HCT116 (cell line): Measurements from ENCODE around the gene ENTR1. TPM values are rescaled to one million over a fixed set of nuclear protein-coding genes. Genes with fewer than 3 reads are reported as not detected.

Experiments
- ATAC-seq: fragments of 200-7000 bp; cut with Tn5 transposase; 2 replicates; pipeline ENCODE4 v1.9.1; 2020; ENCODE audit warnings: mild to moderate bottlenecking, moderate library complexity
- BruUV-seq: library from RNA; stranded (reverse); fragments of 400-500 nt; replicated peaks from 2 replicates; lab custom pipeline; 2021; lab: Mats Ljungman, UMichigan
- CTCF ChIA-PET: fragments of 300-600 bp; sonication (Branson Sonifier 250); formaldehyde crosslinking; loops from one replicate; lab custom pipeline; 2021; ENCODE audit warnings: antibody characterized with exemption; lab: Charles Lee
- POLR2A ChIA-PET: fragments of 300-600, 350-600 bp; sonication (Branson Sonifier 250); formaldehyde crosslinking; loops from one replicate; lab custom pipeline; 2021; ENCODE audit warnings: antibody characterized with exemption; lab: Charles Lee
- RAD21 ChIA-PET, 2 experiments: fragments of 300-600 bp; sonication (Branson Sonifier 250); formaldehyde crosslinking; loops; one replicate each; lab custom pipeline; 2023; ENCODE audit warnings: low total read pairs in 2 of 2; ENCODE audit not compliant: uncharacterized antibody in 2 of 2, unreplicated experiment in 2 of 2, low non-redundant PET in 1 of 2; lab: Charles Lee
- DNase-seq: peaks from one replicate; pipeline ENCODE4 v3.0.0-alpha.2; 2010; ENCODE audit warnings: low read depth, low spot score
- H2AFZ ChIP-seq: fragments of 200-600 bp; shearing (Covaris generic), sonication (generic); 2 replicates; pipeline ENCODE4 v1.6.1; 2017; ENCODE audit warnings: low read depth, mixed run types, mixed read lengths, antibody characterized with exemption, low read length; ENCODE audit not compliant: poor library complexity, severe bottlenecking
- H3K27ac ChIP-seq: 2 replicates; pipeline ENCODE4 v1.5.1; 2012; ENCODE audit warnings: low read depth, low read length
- H3K27me3 ChIP-seq: fragments of 200-600 bp; sonication (generic); 2 replicates; pipeline ENCODE4 v1.6.1; 2016; ENCODE audit warnings: mixed run types, low read length, mixed read lengths; ENCODE audit not compliant: insufficient read depth
- H3K36me3 ChIP-seq, 2 experiments: fragments of 200-500 bp in 1 of 2; fragments of 200-600 bp in 1 of 2; sonication (Bioruptor generic) in 1 of 2; sonication (generic) in 1 of 2; 2 replicates each; pipeline versions ENCODE4 v1.5.1 to v1.6.1; 2014 to 2016; ENCODE audit warnings: low read length in 2 of 2, inconsistent platforms in 1 of 2, mixed read lengths in 1 of 2, mixed run types in 1 of 2; ENCODE audit not compliant: insufficient read depth in 2 of 2, control insufficient read depth in 1 of 2
- H3K4me1 ChIP-seq, 2 experiments: fragments of 200-600 bp in 1 of 2; sonication (generic) in 1 of 2; 2 replicates each; pipeline versions ENCODE4 v1.5.1 to v1.6.1; 2012 to 2017; ENCODE audit warnings: low read length in 2 of 2, inconsistent platforms in 1 of 2, mild to moderate bottlenecking in 1 of 2, mixed read lengths in 1 of 2, mixed run types in 1 of 2, moderate library complexity in 1 of 2; ENCODE audit not compliant: insufficient read depth in 2 of 2, control insufficient read depth in 1 of 2
- H3K4me2 ChIP-seq: fragments of 200-600 bp; sonication (generic); 2 replicates; pipeline ENCODE4 v1.6.1; 2017; ENCODE audit warnings: mixed run types, low read length, mixed read lengths
- H3K4me3 ChIP-seq, 2 experiments: fragments of 200-600 bp in 1 of 2; sonication (generic) in 1 of 2; replicated peaks in 1 of 2; 2 replicates each; pipeline ENCODE4 v1.5.1; 2011 to 2016; ENCODE audit warnings: low read length in 2 of 2, control low read depth in 1 of 2, low read depth in 1 of 2, mild to moderate bottlenecking in 1 of 2, mixed read lengths in 1 of 2, mixed run types in 1 of 2
- H3K79me2 ChIP-seq: fragments of 200-600 bp; sonication (generic); 2 replicates; pipeline ENCODE4 v1.6.1; 2017; ENCODE audit warnings: mild to moderate bottlenecking, mixed run types, low read length, moderate library complexity, mixed read lengths; ENCODE audit not compliant: insufficient read depth
- H3K9ac ChIP-seq: fragments of 200-600 bp; sonication (generic); 2 replicates; pipeline ENCODE4 v1.6.1; 2016; ENCODE audit warnings: low read length, mixed read lengths
- H3K9me2 ChIP-seq: fragments of 200-600 bp; sonication (generic), shearing (Covaris generic); 2 replicates; pipeline ENCODE4 v1.6.1; 2017; ENCODE audit warnings: mixed run types, mild to moderate bottlenecking, moderate library complexity; ENCODE audit not compliant: insufficient read depth
- H3K9me3 ChIP-seq, 2 experiments: fragments of 200-500 bp in 1 of 2; fragments of 200-600 bp in 1 of 2; sonication (Bioruptor generic) in 1 of 2; sonication (generic) in 1 of 2; 2 replicates each; pipeline ENCODE4 v1.6.1; 2014 to 2017; ENCODE audit warnings: low read length in 2 of 2, mixed read lengths in 2 of 2, inconsistent platforms in 1 of 2, low read depth in 1 of 2, mild to moderate bottlenecking in 1 of 2, mixed run types in 1 of 2, moderate library complexity in 1 of 2; ENCODE audit not compliant: control insufficient read depth in 1 of 2, insufficient read depth in 1 of 2
- H4K20me1 ChIP-seq: fragments of 200-600 bp; sonication (generic), shearing (Covaris generic); 2 replicates; pipeline ENCODE4 v1.6.1; 2017; ENCODE audit warnings: mixed run types, mild to moderate bottlenecking, moderate library complexity; ENCODE audit not compliant: insufficient read depth
- ATF3 ChIP-seq: IDR thresholded peaks from 2 replicates; pipeline ENCODE4 v1.6.1; 2012
- CBX3 ChIP-seq: IDR thresholded peaks from 2 replicates; pipeline ENCODE4 v1.6.1; 2012; ENCODE audit warnings: low read depth
- EGR1 ChIP-seq: IDR thresholded peaks from 2 replicates; pipeline ENCODE4 v1.6.1; 2012; ENCODE audit warnings: low read depth
- ELF1 ChIP-seq: IDR thresholded peaks from 2 replicates; pipeline ENCODE4 v1.6.1; 2012; ENCODE audit warnings: low read depth, borderline replicate concordance
- POLR2A ChIP-seq: IDR thresholded peaks from 2 replicates; pipeline ENCODE4 v1.7.0; 2011; ENCODE audit warnings: borderline replicate concordance; ENCODE audit not compliant: insufficient read depth, insufficient read length; ENCODE audit errors: extremely low read depth
- POLR2AphosphoS5 ChIP-seq: IDR thresholded peaks from 2 replicates; pipeline ENCODE4 v1.6.1; 2011; ENCODE audit warnings: mild to moderate bottlenecking, low read depth, low read length, moderate library complexity
- RAD21 ChIP-seq: IDR thresholded peaks from 2 replicates; pipeline ENCODE4 v1.6.1; 2012; ENCODE audit warnings: low read depth, mild to moderate bottlenecking
- SIN3A ChIP-seq: IDR thresholded peaks from 2 replicates; pipeline ENCODE4 v1.6.1; 2012; ENCODE audit warnings: low read depth
- SP1 ChIP-seq: IDR thresholded peaks from 2 replicates; pipeline ENCODE4 v1.6.1; 2012; ENCODE audit warnings: low read depth
- TCF7L2 ChIP-seq: IDR thresholded peaks from 2 replicates; pipeline ENCODE4 v1.7.0; 2011; ENCODE audit warnings: borderline replicate concordance, inconsistent platforms; ENCODE audit not compliant: insufficient read depth, insufficient read length; ENCODE audit errors: extremely low read depth
- YY1 ChIP-seq: IDR thresholded peaks from 2 replicates; pipeline ENCODE4 v1.6.1; 2011; ENCODE audit warnings: low read length, low read depth, moderate library complexity, mild to moderate bottlenecking; ENCODE audit not compliant: insufficient replicate concordance; ENCODE audit errors: extremely low read depth
- intact Hi-C: fragments of 100-400 bp; cut with micrococcal nuclease; formaldehyde crosslinking; loops from 2 replicates; pipeline ENCODE4 v1.10.0; 2022
- total RNA-seq: library from RNA; stranded (reverse); gene quantifications from one replicate; pipeline ENCODE4 v1.2.1, GENCODE V29; 2021; ENCODE audit not compliant: unreplicated experiment
- TF ChIP-seq, protein P1 (sequence below): IDR thresholded peaks from 2 replicates; pipeline ENCODE4 v1.6.1; 2011; ENCODE audit warnings: mild to moderate bottlenecking, low read length, moderate library complexity; ENCODE audit not compliant: insufficient replicate concordance; ENCODE audit errors: extremely low read depth
- TF ChIP-seq, protein P2 (sequence below): IDR thresholded peaks from 2 replicates; pipeline ENCODE4 v1.6.1; 2012

Gene ENTR1
- total RNA-seq, 1 experiment from 2014 or later: 119 TPM

- no TSS peak for BruUV-seq
- no peak overlapping the region for H2AFZ ChIP-seq
- H3K9me2 ChIP-seq: no peaks in the 10 kb centered on the region
- ChIA-PET RAD21 (no interaction called here), CTCF (no interaction called here), POLR2A (no interaction called here)
- H3K36me3 ChIP-seq: peaks cover 14 to 21% of the 10 kb centered on the region in 2 experiments; a peak in 3 of 4 replicates
- H3K9ac ChIP-seq: no peak overlapping the region
- no peaks in the 10 kb centered on the region for H3K4me1 ChIP-seq
- H3K9me3 ChIP-seq: no peaks in the 10 kb centered on the region
- DNase-seq (no peak), ATAC-seq (no peak)
- H3K27me3 ChIP-seq: no peaks in the 10 kb centered on the region
- no peaks in the 10 kb centered on the region for H4K20me1 ChIP-seq
- intact Hi-C loops: no loop called here
- H3K4me3 ChIP-seq: no peak overlapping the region
- no peak overlapping the region for H3K4me2 ChIP-seq
- H3K27ac ChIP-seq: no peak overlapping the region
- TF ChIP-seq SP1 (no peak), POLR2A (no peak), RAD21 (no peak), CBX3 (no peak), TCF7L2 (no peak), ELF1 (no peak), EGR1 (no peak), YY1 (no peak), ATF3 (no peak), POLR2AphosphoS5 (no peak), SIN3A (no peak)
- TF ChIP-seq, protein P1, sequence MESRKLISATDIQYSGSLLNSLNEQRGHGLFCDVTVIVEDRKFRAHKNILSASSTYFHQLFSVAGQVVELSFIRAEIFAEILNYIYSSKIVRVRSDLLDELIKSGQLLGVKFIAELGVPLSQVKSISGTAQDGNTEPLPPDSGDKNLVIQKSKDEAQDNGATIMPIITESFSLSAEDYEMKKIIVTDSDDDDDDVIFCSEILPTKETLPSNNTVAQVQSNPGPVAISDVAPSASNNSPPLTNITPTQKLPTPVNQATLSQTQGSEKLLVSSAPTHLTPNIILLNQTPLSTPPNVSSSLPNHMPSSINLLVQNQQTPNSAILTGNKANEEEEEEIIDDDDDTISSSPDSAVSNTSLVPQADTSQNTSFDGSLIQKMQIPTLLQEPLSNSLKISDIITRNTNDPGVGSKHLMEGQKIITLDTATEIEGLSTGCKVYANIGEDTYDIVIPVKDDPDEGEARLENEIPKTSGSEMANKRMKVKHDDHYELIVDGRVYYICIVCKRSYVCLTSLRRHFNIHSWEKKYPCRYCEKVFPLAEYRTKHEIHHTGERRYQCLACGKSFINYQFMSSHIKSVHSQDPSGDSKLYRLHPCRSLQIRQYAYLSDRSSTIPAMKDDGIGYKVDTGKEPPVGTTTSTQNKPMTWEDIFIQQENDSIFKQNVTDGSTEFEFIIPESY: no peak
- TF ChIP-seq, protein P2, sequence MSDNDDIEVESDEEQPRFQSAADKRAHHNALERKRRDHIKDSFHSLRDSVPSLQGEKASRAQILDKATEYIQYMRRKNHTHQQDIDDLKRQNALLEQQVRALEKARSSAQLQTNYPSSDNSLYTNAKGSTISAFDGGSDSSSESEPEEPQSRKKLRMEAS: no peak
- H3K79me2 ChIP-seq: no peaks in the 10 kb centered on the region
These were observed 28.4 kb downstream of the ENTR1 start for GRCh38 chr9:136381966-136382513.
